ENCODE measurements around the gene NID1. TPM values are rescaled to one million over a fixed set of nuclear protein-coding genes. Genes with fewer than 3 reads are reported as not detected.
"Not testable (repeated sequence)": the region's sequence is repeated elsewhere in the genome, so short reads cannot be mapped to it uniquely, and the experiment has no call there.

NID1 gene
- total RNA-seq, 1 experiment from 2014 or later: 8.6 TPM

DNA sequence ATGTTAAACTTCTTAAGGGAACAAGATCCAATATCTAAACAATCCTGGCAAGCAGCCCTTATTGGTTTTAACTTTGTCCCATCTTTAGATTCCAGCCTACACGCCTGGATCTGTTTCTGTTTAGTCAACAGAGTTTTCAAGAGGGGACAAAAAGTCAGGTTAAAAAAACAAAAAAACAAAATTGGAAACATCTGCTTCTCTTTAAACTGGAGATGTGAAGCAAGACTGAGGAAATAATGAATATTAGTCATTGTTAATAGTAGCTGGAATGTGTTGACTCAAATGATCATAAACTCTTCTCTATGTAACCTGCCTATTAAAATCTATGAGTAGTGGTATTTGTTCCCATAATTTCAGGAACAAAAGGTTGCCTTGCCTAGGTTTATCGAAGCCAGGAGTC lies 55.0 kb downstream of the NID1 start:
- Mint-ChIP-seq H3K36me3 (ENCODE audit: insufficient read depth, unreplicated experiment) (no peaks in the 10 kb centered on the region), H3K4me1 (ENCODE audit: low read depth, unreplicated experiment) (no peaks in the 10 kb centered on the region), H3K27ac (ENCODE audit: unreplicated experiment) (no peak overlapping the region), H3K27me3 (ENCODE audit: unreplicated experiment) (peaks cover 15% of the 10 kb centered on the region), H3K9me3 (ENCODE audit: low read depth, unreplicated experiment) (no peaks in the 10 kb centered on the region), H3K4me3 (ENCODE audit: low read depth, unreplicated experiment) (no peak overlapping the region)
- intact Hi-C loops (cut with micrococcal nuclease; ENCODE audit: unreplicated experiment): no loop called here
- CTCF ChIA-PET: no interaction called here
- TF ChIP-seq, protein P1, sequence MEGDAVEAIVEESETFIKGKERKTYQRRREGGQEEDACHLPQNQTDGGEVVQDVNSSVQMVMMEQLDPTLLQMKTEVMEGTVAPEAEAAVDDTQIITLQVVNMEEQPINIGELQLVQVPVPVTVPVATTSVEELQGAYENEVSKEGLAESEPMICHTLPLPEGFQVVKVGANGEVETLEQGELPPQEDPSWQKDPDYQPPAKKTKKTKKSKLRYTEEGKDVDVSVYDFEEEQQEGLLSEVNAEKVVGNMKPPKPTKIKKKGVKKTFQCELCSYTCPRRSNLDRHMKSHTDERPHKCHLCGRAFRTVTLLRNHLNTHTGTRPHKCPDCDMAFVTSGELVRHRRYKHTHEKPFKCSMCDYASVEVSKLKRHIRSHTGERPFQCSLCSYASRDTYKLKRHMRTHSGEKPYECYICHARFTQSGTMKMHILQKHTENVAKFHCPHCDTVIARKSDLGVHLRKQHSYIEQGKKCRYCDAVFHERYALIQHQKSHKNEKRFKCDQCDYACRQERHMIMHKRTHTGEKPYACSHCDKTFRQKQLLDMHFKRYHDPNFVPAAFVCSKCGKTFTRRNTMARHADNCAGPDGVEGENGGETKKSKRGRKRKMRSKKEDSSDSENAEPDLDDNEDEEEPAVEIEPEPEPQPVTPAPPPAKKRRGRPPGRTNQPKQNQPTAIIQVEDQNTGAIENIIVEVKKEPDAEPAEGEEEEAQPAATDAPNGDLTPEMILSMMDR (IDR thresholded peaks at IDR 0.05; ENCODE audit: unreplicated experiment): no peak
- BruUV-seq (replicated peaks): no TSS peak
- DNase-seq: no peak

GRCh38 chr1:236009191-236009590 lies 55.7 kb downstream of the NID1 start:
- no peak overlapping the region for H3K27ac Mint-ChIP-seq (ENCODE audit: unreplicated experiment)
- no peaks in the 10 kb centered on the region for H3K36me3 Mint-ChIP-seq (ENCODE audit: insufficient read depth, unreplicated experiment)
- H3K9me3 Mint-ChIP-seq (ENCODE audit: low read depth, unreplicated experiment): no peaks in the 10 kb centered on the region
- DNase-seq: no peak
- TF ChIP-seq, protein P1 (IDR thresholded peaks at IDR 0.05; ENCODE audit: unreplicated experiment): no peak
- no peaks in the 10 kb centered on the region for H3K4me1 Mint-ChIP-seq (ENCODE audit: low read depth, unreplicated experiment)
- BruUV-seq (replicated peaks): no TSS peak
- H3K27me3 Mint-ChIP-seq (ENCODE audit: unreplicated experiment): peaks cover 15% of the 10 kb centered on the region
- no peak overlapping the region for H3K4me3 Mint-ChIP-seq (ENCODE audit: low read depth, unreplicated experiment)
- intact Hi-C loops (cut with micrococcal nuclease; ENCODE audit: unreplicated experiment): no loop called here
- CTCF ChIA-PET: interaction anchor here (0.6 kb wide), 1 partner anchor 26 kb away, joined by 4 read pairs; no protein-coding TSS in a partner anchor

DNA sequence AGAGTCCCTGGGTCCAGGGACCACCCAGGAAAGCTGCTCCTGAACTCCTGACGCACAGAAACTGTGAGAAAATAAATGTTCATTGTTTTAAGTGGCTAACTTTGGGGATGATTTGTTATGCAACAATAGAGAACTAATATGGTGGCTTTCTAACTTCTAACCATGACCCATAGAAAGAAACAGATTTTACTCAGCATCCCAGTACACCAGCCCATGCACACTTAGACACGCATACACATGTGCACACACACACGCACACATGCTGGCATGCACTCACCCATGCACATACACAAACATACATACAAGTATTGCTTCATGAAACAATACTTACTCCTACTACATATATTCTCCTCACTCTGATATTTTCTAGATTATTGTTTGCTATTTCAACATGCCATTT lies 57.1 kb downstream of the NID1 start:
- CTCF ChIA-PET: interaction anchor here (0.6 kb wide), 1 partner anchor 241 kb away, joined by 3 read pairs; no protein-coding TSS in a partner anchor
- TF ChIP-seq, protein P1 (IDR thresholded peaks at IDR 0.05; ENCODE audit: unreplicated experiment): no peak
- Mint-ChIP-seq H3K9me3 (ENCODE audit: low read depth, unreplicated experiment) (no peaks in the 10 kb centered on the region), H3K27ac (ENCODE audit: unreplicated experiment) (no peak overlapping the region), H3K27me3 (ENCODE audit: unreplicated experiment) (peaks cover 15% of the 10 kb centered on the region), H3K36me3 (ENCODE audit: insufficient read depth, unreplicated experiment) (no peaks in the 10 kb centered on the region), H3K4me1 (ENCODE audit: low read depth, unreplicated experiment) (no peaks in the 10 kb centered on the region), H3K4me3 (ENCODE audit: low read depth, unreplicated experiment) (no peak overlapping the region)
- BruUV-seq (replicated peaks): no TSS peak
- intact Hi-C loops (cut with micrococcal nuclease; ENCODE audit: unreplicated experiment): no loop called here
- DNase-seq: no peak

- intact Hi-C loops (cut with micrococcal nuclease; ENCODE audit: unreplicated experiment); H3K27ac Mint-ChIP-seq (ENCODE audit: unreplicated experiment); H3K4me1 Mint-ChIP-seq (ENCODE audit: low read depth, unreplicated experiment); H3K36me3 Mint-ChIP-seq (ENCODE audit: insufficient read depth, unreplicated experiment); CTCF ChIA-PET; H3K4me3 Mint-ChIP-seq (ENCODE audit: low read depth, unreplicated experiment); BruUV-seq (replicated peaks); H3K9me3 Mint-ChIP-seq (ENCODE audit: low read depth, unreplicated experiment); DNase-seq: not testable (repeated sequence)
- H3K27me3 Mint-ChIP-seq (ENCODE audit: unreplicated experiment): peaks cover 22% of the 10 kb centered on the region
These were observed 61.8 kb downstream of the NID1 start for GRCh38 chr1:236003058-236003457.

GRCh38 chr1:236002572-236002971 lies 62.3 kb downstream of the NID1 start:
- intact Hi-C loops (cut with micrococcal nuclease; ENCODE audit: unreplicated experiment): no loop called here
- Mint-ChIP-seq H3K36me3 (ENCODE audit: insufficient read depth, unreplicated experiment) (no peaks in the 10 kb centered on the region), H3K9me3 (ENCODE audit: low read depth, unreplicated experiment) (no peaks in the 10 kb centered on the region), H3K4me1 (ENCODE audit: low read depth, unreplicated experiment) (no peaks in the 10 kb centered on the region), H3K27me3 (ENCODE audit: unreplicated experiment) (peaks cover 22% of the 10 kb centered on the region), H3K4me3 (ENCODE audit: low read depth, unreplicated experiment) (no peak overlapping the region), H3K27ac (ENCODE audit: unreplicated experiment) (no peak overlapping the region)
- no TSS peak for BruUV-seq (replicated peaks)
- TF ChIP-seq, protein P1 (IDR thresholded peaks at IDR 0.05; ENCODE audit: unreplicated experiment): no peak
- CTCF ChIA-PET: no interaction called here
- DNase-seq: no peak

Measured in Calu3 (cell line).